ENCODE measurements around the gene EIF3I.
A peak's percentile ranks its signal among the peaks of the same experiment; 100 is the strongest.

EIF3I gene

DNA sequence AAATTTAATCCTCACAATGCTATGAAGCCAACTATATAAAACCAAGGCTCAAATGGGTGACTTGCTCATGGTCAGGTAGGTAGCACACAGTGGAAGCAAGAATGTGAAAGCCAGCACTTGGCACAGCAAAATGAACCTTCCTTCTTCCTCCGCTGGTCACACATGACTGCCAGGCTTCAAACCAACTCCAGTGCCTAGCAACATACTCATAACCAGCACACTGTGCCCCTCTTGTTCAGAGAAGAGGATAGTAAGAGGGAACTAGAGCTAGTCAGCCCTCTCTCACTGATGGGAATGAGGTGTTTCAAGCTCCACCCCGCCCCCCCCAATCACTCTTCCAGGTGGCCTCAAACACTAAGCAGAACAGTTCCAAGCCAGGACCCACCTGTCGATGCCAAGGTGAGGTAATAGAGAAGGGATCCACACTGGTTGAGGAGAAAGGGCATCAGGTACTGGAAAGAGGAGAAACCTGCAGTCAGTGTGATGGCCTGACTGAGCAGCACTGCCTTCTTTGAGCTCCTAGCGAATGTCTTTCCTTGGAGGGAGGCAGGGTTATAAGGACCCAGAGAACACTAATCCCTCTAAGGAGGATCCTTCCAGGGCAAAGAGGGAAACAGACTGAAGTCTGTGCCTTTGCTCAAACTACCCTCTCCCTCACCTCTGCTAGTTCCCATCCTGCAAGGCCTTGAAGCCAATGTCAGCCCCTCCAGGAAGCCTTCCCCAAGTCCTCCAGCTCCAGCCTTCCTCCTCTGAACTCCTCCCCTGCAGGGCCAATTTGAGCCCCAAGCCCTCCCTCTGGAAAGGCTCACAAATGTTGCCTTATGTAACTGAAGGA is 1.2 kb upstream of the EIF3I start:
- peak overlapping the region; percentile 93 for H3K4me3 ChIP-seq (ENCODE audit: low read depth, low read length)
- TF ChIP-seq, protein P1, sequence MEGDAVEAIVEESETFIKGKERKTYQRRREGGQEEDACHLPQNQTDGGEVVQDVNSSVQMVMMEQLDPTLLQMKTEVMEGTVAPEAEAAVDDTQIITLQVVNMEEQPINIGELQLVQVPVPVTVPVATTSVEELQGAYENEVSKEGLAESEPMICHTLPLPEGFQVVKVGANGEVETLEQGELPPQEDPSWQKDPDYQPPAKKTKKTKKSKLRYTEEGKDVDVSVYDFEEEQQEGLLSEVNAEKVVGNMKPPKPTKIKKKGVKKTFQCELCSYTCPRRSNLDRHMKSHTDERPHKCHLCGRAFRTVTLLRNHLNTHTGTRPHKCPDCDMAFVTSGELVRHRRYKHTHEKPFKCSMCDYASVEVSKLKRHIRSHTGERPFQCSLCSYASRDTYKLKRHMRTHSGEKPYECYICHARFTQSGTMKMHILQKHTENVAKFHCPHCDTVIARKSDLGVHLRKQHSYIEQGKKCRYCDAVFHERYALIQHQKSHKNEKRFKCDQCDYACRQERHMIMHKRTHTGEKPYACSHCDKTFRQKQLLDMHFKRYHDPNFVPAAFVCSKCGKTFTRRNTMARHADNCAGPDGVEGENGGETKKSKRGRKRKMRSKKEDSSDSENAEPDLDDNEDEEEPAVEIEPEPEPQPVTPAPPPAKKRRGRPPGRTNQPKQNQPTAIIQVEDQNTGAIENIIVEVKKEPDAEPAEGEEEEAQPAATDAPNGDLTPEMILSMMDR (IDR thresholded peaks at IDR 0.05; ENCODE audit: borderline replicate concordance, insufficient read depth, low read depth, low read length) = no peak

DNA sequence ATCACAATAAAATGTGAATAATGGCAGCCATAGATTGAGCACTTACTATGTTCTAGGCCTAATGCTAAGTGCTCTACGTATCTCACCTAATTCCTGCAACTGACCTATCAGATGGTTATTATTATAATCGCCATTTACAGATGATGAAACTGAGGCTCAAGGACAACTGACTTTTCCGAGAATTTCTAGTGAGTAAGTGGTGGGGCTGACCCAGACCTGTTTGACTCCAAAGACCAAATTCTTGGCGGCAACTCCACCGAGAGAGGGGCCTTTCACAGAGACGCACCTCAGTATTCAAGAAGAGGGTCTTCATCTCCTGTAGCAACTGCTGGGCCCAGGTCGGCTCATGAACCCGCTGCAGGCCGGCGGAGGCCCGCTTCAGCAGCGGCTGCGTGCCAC is 627 bp upstream of the EIF3I start:
- TF ChIP-seq, protein P1 (IDR thresholded peaks at IDR 0.05; ENCODE audit: borderline replicate concordance, insufficient read depth, low read depth, low read length) = no peak
- H3K4me3 ChIP-seq (ENCODE audit: low read depth, low read length) = peak overlapping the region; percentile 93

DNA sequence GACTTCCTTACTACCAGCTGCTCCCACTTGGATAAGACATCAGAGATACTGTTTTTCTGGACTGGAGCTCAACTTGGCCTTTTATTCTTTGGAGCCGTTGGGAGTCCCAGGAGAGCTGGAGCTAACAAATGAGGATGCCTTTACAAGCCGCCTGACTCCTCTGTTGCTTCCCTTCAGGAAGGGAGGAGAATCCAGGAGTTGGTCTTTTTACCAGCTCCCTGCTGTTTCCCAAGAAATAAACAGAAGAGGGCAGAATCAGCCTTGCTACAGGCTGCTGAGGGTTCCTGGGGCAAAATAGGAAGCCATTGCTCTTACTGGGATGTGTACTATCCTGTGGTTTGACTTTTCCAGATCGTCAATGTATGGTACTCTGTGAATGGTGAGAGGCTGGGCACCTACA is 1.5 kb downstream of the EIF3I start:
- no peak overlapping the region for H3K4me3 ChIP-seq (ENCODE audit: low read depth, low read length)
- TF ChIP-seq, protein P1 (IDR thresholded peaks at IDR 0.05; ENCODE audit: borderline replicate concordance, insufficient read depth, low read depth, low read length) = no peak

DNA sequence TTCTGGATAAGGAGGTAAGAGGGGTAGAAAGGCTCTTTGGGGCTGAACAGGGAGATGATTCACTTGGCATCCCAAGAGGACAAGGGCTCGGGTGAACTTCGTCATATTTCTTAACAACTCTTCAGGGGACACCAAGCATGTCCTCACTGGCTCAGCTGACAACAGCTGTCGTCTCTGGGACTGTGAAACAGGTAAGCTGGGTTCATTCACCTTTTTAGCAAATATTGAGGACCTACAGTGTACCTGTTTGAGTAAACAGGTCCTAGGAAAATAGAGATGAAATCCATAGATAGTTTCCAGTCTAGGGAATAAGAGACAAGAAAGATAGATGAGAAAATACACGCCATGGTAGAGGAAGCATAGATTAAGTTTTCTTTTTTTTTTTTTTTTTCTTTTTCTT is 2.1 kb downstream of the EIF3I start:
- no peak overlapping the region for H3K4me3 ChIP-seq (ENCODE audit: low read depth, low read length)
- TF ChIP-seq, protein P1 (IDR thresholded peaks at IDR 0.05; ENCODE audit: borderline replicate concordance, insufficient read depth, low read depth, low read length) = no peak

DNA sequence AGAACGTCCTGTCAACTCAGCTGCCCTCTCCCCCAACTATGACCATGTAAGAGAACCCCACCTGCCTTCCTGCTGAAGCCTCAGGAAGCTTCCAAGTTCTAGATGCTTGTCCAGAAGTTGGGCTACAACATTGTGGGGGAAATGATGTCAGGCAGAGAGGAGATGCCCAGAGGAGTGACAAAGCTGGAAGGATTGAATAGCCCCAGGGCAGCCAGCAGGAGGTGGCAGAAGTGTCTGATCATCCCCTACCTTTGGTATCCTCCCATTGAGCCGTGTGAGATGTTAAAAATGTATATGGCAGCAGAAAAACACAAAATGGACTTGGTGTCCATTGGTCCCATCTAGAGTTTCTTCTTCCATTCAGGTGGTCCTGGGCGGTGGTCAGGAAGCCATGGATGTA is 6.6 kb downstream of the EIF3I start:
- TF ChIP-seq, protein P1 (IDR thresholded peaks at IDR 0.05; ENCODE audit: borderline replicate concordance, insufficient read depth, low read depth, low read length) = no peak
- no peak overlapping the region for H3K4me3 ChIP-seq (ENCODE audit: low read depth, low read length)

DNA sequence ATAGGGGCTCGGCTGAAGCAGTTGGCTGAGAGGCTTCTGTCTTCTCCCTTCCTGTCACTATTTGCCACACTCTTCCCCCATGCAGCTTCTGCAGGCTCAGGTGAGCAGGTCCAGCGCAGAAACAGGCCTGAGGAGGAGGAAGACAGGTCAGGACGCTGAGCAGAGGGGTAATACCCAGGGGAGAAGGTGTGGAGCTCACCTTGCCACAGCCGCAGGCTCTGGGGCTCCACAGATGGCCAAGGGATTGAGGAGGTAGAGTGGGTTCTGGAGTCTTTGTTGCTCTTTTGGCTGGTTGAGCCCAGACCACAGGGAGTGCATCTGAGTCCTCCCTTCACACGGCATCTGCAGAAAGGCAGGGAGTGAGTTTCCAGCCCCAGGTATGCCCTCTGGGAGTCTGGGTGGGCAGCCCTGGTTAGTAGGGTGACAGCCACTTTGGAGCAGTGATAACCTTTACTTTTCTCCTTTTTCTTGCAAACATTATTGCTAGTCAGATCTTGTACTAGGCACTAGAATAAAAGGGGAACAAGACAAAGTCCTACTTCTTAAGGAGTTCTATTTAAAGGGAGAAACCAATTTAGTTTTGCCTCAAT is 9.7 kb downstream of the EIF3I start:
- no peak overlapping the region for H3K4me3 ChIP-seq (ENCODE audit: low read depth, low read length)
- TF ChIP-seq, protein P1 (IDR thresholded peaks at IDR 0.05; ENCODE audit: borderline replicate concordance, insufficient read depth, low read depth, low read length) = no peak
